Measurements from ENCODE around the gene SLC13A5. TPM values are rescaled to one million over a fixed set of nuclear protein-coding genes. Genes with fewer than 3 reads are reported as not detected.
A peak's percentile ranks its signal among the peaks of the same experiment; 100 is the strongest.

The SLC13A5 gene
- total RNA-seq, 2 donors from 2014 or later = not detected

- Histone ChIP-seq H3K27me3 (peaks cover 5 to 6% of the 10 kb centered on the region in 2 donors), H3K9me3 (no peaks in the 10 kb centered on the region), H3K4me3 (no peak overlapping the region), H3K36me3 (no peaks in the 10 kb centered on the region), H3K4me1 (peaks cover 0 to 19% of the 10 kb centered on the region in 2 donors), H3K27ac (no peak overlapping the region)
- DNase-seq (ENCODE audit: low spot score) = no peak
- TF ChIP-seq, protein P1, sequence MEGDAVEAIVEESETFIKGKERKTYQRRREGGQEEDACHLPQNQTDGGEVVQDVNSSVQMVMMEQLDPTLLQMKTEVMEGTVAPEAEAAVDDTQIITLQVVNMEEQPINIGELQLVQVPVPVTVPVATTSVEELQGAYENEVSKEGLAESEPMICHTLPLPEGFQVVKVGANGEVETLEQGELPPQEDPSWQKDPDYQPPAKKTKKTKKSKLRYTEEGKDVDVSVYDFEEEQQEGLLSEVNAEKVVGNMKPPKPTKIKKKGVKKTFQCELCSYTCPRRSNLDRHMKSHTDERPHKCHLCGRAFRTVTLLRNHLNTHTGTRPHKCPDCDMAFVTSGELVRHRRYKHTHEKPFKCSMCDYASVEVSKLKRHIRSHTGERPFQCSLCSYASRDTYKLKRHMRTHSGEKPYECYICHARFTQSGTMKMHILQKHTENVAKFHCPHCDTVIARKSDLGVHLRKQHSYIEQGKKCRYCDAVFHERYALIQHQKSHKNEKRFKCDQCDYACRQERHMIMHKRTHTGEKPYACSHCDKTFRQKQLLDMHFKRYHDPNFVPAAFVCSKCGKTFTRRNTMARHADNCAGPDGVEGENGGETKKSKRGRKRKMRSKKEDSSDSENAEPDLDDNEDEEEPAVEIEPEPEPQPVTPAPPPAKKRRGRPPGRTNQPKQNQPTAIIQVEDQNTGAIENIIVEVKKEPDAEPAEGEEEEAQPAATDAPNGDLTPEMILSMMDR (IDR thresholded peaks at IDR 0.05) = no peak
These were observed 58.1 kb downstream of the SLC13A5 start for GRCh38 chr17:6654841-6655731.

- peak overlapping the region; percentile 80 to 85 for H3K4me3 ChIP-seq
- H3K27me3 ChIP-seq = peaks cover 3 to 5% of the 10 kb centered on the region in 2 donors
- H3K27ac ChIP-seq = peak overlapping the region in 1 of 2 donors; percentile 83
- peaks cover 0 to 30% of the 10 kb centered on the region in 2 donors for H3K4me1 ChIP-seq
- H3K36me3 ChIP-seq = no peaks in the 10 kb centered on the region
- H3K9me3 ChIP-seq = no peaks in the 10 kb centered on the region
- DNase-seq (ENCODE audit: low spot score) = no peak
- TF ChIP-seq, protein P1 (IDR thresholded peaks at IDR 0.05) = no peak
These were observed 61.2 kb downstream of the SLC13A5 start for GRCh38 chr17:6651919-6652452.

GRCh38 chr17:6651354-6651918, 61.7 kb downstream of the SLC13A5 start, which contains the start of the genes C17orf100 and MED31:
Gene C17orf100, plus strand, starts transcription at chr17:6651762. Its CDS starts 152 bp downstream, at chr17:6651914.
Gene MED31, minus strand, starts transcription at chr17:6651605. Its CDS starts 77 bp downstream, at chr17:6651528.
- H3K4me3 ChIP-seq = peak within 1 kb of the TSS; percentile 80 to 85
- peak; percentile 94 for DNase-seq (ENCODE audit: low spot score)
- TF ChIP-seq, protein P1 (IDR thresholded peaks at IDR 0.05) = no peak
- peaks cover 0 to 30% of the 10 kb centered on the region in 2 donors for H3K4me1 ChIP-seq
- H3K9me3 ChIP-seq = no peaks in the 10 kb centered on the region
- peaks cover 3 to 5% of the 10 kb centered on the region in 2 donors for H3K27me3 ChIP-seq
- H3K27ac ChIP-seq = peak within 1 kb of the TSS; percentile 77 to 83
- H3K36me3 ChIP-seq = no peaks in the 10 kb centered on the region

DNA sequence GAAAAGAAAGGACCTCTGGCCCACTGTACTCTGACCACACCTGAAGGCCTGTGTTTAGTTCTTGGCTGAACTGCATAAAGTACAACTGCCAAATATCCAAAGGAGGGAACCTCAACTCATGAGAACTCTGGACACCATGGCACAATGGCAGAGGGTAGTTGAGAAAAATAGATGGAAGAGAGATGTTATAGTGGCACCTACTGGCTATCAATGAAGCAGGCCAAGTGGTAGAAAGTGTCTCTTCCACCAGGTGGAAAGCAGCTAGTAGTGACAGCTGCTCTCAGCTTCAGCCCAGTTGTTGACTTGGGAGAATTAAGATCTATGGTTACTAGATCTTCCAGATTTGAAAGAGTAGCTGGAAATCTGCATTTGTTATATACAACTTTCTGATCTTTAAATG, 65.0 kb downstream of the SLC13A5 start:
- Histone ChIP-seq H3K27me3 (no peaks in the 10 kb centered on the region), H3K27ac (no peak overlapping the region), H3K9me3 (no peaks in the 10 kb centered on the region), H3K36me3 (peaks cover 14% of the 10 kb centered on the region), H3K4me3 (no peak overlapping the region), H3K4me1 (peaks cover 0 to 34% of the 10 kb centered on the region in 2 donors)
- no peak for DNase-seq (ENCODE audit: low spot score)
- TF ChIP-seq, protein P1 (IDR thresholded peaks at IDR 0.05) = peak in 1 of 2 donors; percentile 11

DNA sequence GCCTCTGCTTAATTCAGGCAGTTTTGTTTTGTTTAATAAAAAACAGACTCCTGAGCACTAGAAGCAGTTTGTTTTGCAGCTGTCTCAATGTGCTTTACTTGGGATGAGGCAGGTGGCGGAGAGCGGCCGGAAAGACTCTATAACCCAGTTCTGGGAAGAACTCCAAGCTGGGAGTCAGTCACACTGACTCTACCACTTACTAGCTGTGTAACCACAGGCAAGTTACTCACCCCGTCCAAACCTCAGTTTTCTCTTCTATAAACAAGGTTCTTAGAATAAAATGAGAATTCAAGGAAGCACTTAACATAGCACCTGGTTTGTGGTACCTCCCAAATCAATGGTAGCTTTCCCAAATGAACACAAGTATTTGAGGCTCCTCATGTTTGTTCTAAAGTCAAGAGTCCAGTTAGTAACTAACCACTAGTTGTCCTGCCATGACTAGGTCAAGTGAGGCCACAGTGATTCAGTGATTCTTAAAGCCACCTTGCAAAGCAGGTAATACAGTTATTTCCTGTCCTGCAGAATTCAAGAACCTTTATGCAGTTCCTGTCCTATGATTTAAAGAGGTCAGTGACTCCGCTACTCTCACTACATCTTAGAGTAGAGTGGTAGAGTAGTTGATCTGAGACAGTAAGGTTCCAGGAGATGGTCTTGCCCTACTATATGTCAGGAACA, 69.6 kb downstream of the SLC13A5 start:
- Histone ChIP-seq H3K36me3 (peaks cover 18% of the 10 kb centered on the region), H3K4me3 (no peak overlapping the region), H3K9me3 (no peaks in the 10 kb centered on the region), H3K27ac (no peak overlapping the region), H3K27me3 (no peaks in the 10 kb centered on the region), H3K4me1 (peaks cover 0 to 47% of the 10 kb centered on the region in 2 donors)
- TF ChIP-seq, protein P1 (IDR thresholded peaks at IDR 0.05) = no peak
- DNase-seq (ENCODE audit: low spot score) = no peak

Measured in right atrium auricular region (tissue), 2 donors.